IPS-11a (cell line): ENCODE results near the gene USF2.

Experiments
- H3K4me3 ChIP-seq: one replicate; pipeline ENCODE4 v1.5.1; 2013; ENCODE audit warnings: low read depth, low read length, control low read depth

Gene USF2

GRCh38 chr19:35265126-35265899 is 3.4 kb upstream of the USF2 start:
- no peak overlapping the region for H3K4me3 ChIP-seq

- H3K4me3 ChIP-seq, result no peak overlapping the region
Observed at GRCh38 chr19:35265900-35266519, 2.8 kb upstream of the USF2 start.

GRCh38 chr19:35266520-35267352 is 2.0 kb upstream of the USF2 start:
- H3K4me3 ChIP-seq, result peak overlapping the region; percentile 63

GRCh38 chr19:35267353-35267817 is 1.4 kb upstream of the USF2 start:
- peak overlapping the region; percentile 63 for H3K4me3 ChIP-seq

GRCh38 chr19:35267818-35268535 is 785 bp upstream of the USF2 start:
- H3K4me3 ChIP-seq, result peak overlapping the region; percentile 63

- peak overlapping the region; percentile 75 for H3K4me3 ChIP-seq
Observed at GRCh38 chr19:35269438-35270117, 816 bp downstream of the USF2 start.

GRCh38 chr19:35270381-35270811 is 1.6 kb downstream of the USF2 start:
- H3K4me3 ChIP-seq, result no peak overlapping the region

- H3K4me3 ChIP-seq, result no peak overlapping the region
Observed at GRCh38 chr19:35271546-35271945, 2.8 kb downstream of the USF2 start.

GRCh38 chr19:35272122-35272719 is 3.5 kb downstream of the USF2 start:
- H3K4me3 ChIP-seq, result no peak overlapping the region

- no peak overlapping the region for H3K4me3 ChIP-seq
Observed at GRCh38 chr19:35272954-35273649, 4.3 kb downstream of the USF2 start.

- no peak overlapping the region for H3K4me3 ChIP-seq
Observed at GRCh38 chr19:35273686-35274259, 5.0 kb downstream of the USF2 start.

GRCh38 chr19:35274323-35274722 is 5.6 kb downstream of the USF2 start:
- H3K4me3 ChIP-seq, result no peak overlapping the region

GRCh38 chr19:35276706-35277281 is 8.0 kb downstream of the USF2 start:
- H3K4me3 ChIP-seq, result no peak overlapping the region

GRCh38 chr19:35278578-35279284 is 10.0 kb downstream of the USF2 start:
- no peak overlapping the region for H3K4me3 ChIP-seq

GRCh38 chr19:35279374-35279773 is 10.6 kb downstream of the USF2 start:
- H3K4me3 ChIP-seq, result no peak overlapping the region

GRCh38 chr19:35279985-35280821 is 11.4 kb downstream of the USF2 start:
- no peak overlapping the region for H3K4me3 ChIP-seq

- H3K4me3 ChIP-seq, result no peak overlapping the region
Observed at GRCh38 chr19:35281303-35281702, 12.5 kb downstream of the USF2 start.
